KMS-11 (cell line): Measurements from ENCODE around the gene GRIK1.

Source experiments
- H2AFZ ChIP-seq: fragments of 200-600 bp; sonication (generic); 2 replicates; pipeline ENCODE4 v1.6.1; 2016; ENCODE audit warnings: antibody characterized with exemption, mixed run types, low read depth
- H3K27ac ChIP-seq: fragments of 200-600 bp; sonication (generic); 2 replicates; pipeline ENCODE4 v1.6.1; 2016; ENCODE audit warnings: mild to moderate bottlenecking, mixed run types
- H3K27me3 ChIP-seq: fragments of 200-600 bp; sonication (generic); 2 replicates; pipeline ENCODE4 v1.6.1; 2017; ENCODE audit warnings: mild to moderate bottlenecking, low read depth, mixed run types, moderate library complexity; ENCODE audit not compliant: insufficient read depth
- H3K36me3 ChIP-seq: fragments of 200-600 bp; sonication (generic); 2 replicates; pipeline ENCODE4 v1.6.1; 2017; ENCODE audit warnings: mild to moderate bottlenecking, mixed run types; ENCODE audit not compliant: insufficient read depth
- H3K4me1 ChIP-seq: fragments of 200-600 bp; sonication (generic); 2 replicates; pipeline ENCODE4 v1.6.1; 2016; ENCODE audit warnings: mild to moderate bottlenecking, low read depth, mixed run types; ENCODE audit not compliant: poor library complexity, severe bottlenecking
- H3K4me2 ChIP-seq: fragments of 200-600 bp; sonication (generic); 2 replicates; pipeline ENCODE4 v1.7.0; 2016; ENCODE audit warnings: mild to moderate bottlenecking, mixed run types
- H3K4me3 ChIP-seq: fragments of 200-600 bp; sonication (generic); IDR thresholded peaks from 2 replicates; pipeline ENCODE4 v1.6.1; 2017; ENCODE audit warnings: low read depth, low read length, mixed read lengths; ENCODE audit not compliant: insufficient read depth
- H3K79me2 ChIP-seq: fragments of 200-600 bp; sonication (generic); 2 replicates; pipeline ENCODE4 v1.6.1; 2016; ENCODE audit warnings: low read depth, mixed run types; ENCODE audit not compliant: insufficient read depth
- H3K9ac ChIP-seq: fragments of 200-600 bp; sonication (generic); 2 replicates; pipeline ENCODE4 v1.6.1; 2016; ENCODE audit warnings: mild to moderate bottlenecking, mixed run types
- H4K20me1 ChIP-seq: fragments of 200-600 bp; sonication (generic); 2 replicates; pipeline ENCODE4 v1.6.1; 2016; ENCODE audit warnings: mild to moderate bottlenecking, mixed run types; ENCODE audit not compliant: insufficient read depth
- CTCF ChIP-seq: fragments of 200-600 bp; sonication (generic); conservative IDR thresholded peaks from 2 replicates; pipeline ENCODE4 v1.6.1; 2017; ENCODE audit warnings: low read depth, mild to moderate bottlenecking, antibody characterized with exemption, low read length, moderate library complexity, mixed read lengths

Gene GRIK1

GRCh38 chr21:29749957-29750356, 189.8 kb downstream of the GRIK1 start:
- Histone ChIP-seq H3K36me3 (no peaks in the 10 kb centered on the region), H3K27me3 (no peaks in the 10 kb centered on the region)

GRCh38 chr21:29749223-29749622, 190.6 kb downstream of the GRIK1 start:
- no peak overlapping the region for H3K9ac ChIP-seq
- H4K20me1 ChIP-seq = no peaks in the 10 kb centered on the region
- no peak for TF ChIP-seq CTCF
- no peak overlapping the region for H3K4me2 ChIP-seq
- no peaks in the 10 kb centered on the region for H3K4me1 ChIP-seq
- no peaks in the 10 kb centered on the region for H3K27me3 ChIP-seq
- no peaks in the 10 kb centered on the region for H3K79me2 ChIP-seq
- H3K27ac ChIP-seq = no peak overlapping the region
- H2AFZ ChIP-seq = no peak overlapping the region
- no peak overlapping the region for H3K4me3 ChIP-seq
- H3K36me3 ChIP-seq = no peaks in the 10 kb centered on the region

More at GRCh38 chr21:29749957-29750356, 189.8 kb downstream of the GRIK1 start:
- Histone ChIP-seq H3K79me2 (no peaks in the 10 kb centered on the region), H3K4me3 (no peak overlapping the region), H4K20me1 (no peaks in the 10 kb centered on the region), H3K9ac (no peak overlapping the region), H3K4me2 (no peak overlapping the region), H3K4me1 (no peaks in the 10 kb centered on the region), H2AFZ (no peak overlapping the region), H3K27ac (no peak overlapping the region)
- TF ChIP-seq CTCF = no peak

- no peak for TF ChIP-seq CTCF
- H2AFZ ChIP-seq = no peak overlapping the region
- no peaks in the 10 kb centered on the region for H4K20me1 ChIP-seq
- H3K79me2 ChIP-seq = no peaks in the 10 kb centered on the region
- H3K27ac ChIP-seq = no peak overlapping the region
- H3K4me3 ChIP-seq = no peak overlapping the region
- no peak overlapping the region for H3K9ac ChIP-seq
- no peak overlapping the region for H3K4me2 ChIP-seq
- H3K27me3 ChIP-seq = no peaks in the 10 kb centered on the region
- no peaks in the 10 kb centered on the region for H3K36me3 ChIP-seq
- no peaks in the 10 kb centered on the region for H3K4me1 ChIP-seq
Measured at GRCh38 chr21:29748391-29749167, 191.2 kb downstream of the GRIK1 start.

GRCh38 chr21:29741761-29742160, 198.0 kb downstream of the GRIK1 start:
- H2AFZ ChIP-seq = no peak overlapping the region
- no peaks in the 10 kb centered on the region for H3K4me1 ChIP-seq
- no peaks in the 10 kb centered on the region for H3K79me2 ChIP-seq
- H3K4me3 ChIP-seq = no peak overlapping the region
- no peak for TF ChIP-seq CTCF
- no peak overlapping the region for H3K4me2 ChIP-seq
- H3K27me3 ChIP-seq = no peaks in the 10 kb centered on the region
- no peaks in the 10 kb centered on the region for H3K36me3 ChIP-seq
- H3K9ac ChIP-seq = no peak overlapping the region
- no peaks in the 10 kb centered on the region for H4K20me1 ChIP-seq
- H3K27ac ChIP-seq = no peak overlapping the region
